ENCODE data around the gene NTN1.

The NTN1 gene

DNA sequence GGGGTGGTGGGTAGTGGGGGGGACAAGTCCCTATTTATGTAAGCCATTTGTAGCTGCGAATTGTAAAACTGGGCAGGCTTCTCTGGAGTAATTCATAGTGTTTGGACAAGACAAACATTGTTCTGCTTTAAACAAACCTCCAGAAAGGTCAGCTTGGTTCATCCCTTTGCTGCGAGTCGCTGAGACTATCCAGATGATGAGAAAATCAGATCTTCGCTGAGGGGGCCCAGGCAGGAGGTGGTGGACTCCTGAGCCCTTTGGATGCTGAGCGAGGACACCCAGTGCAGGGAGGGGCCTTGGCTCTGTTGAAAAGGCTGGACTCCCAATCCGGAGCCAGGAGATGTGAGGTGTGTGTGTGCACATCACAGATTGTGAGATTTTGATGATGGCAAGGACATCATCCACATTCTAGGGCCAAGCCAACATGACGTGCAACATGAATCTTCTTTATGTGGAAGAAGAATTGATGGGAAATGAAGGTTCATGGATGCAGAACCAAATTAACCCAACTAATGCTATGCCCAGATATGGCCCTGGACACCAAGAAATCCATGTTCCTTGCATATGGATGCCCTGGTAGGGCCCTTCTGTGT, 15.0 kb upstream of the NTN1 start:
- DNase-seq (ENCODE audit: low spot score), result no peak

- DNase-seq (ENCODE audit: low spot score), result no peak
These were observed 14.1 kb upstream of the NTN1 start for GRCh38 chr17:9007052-9007714.

DNA sequence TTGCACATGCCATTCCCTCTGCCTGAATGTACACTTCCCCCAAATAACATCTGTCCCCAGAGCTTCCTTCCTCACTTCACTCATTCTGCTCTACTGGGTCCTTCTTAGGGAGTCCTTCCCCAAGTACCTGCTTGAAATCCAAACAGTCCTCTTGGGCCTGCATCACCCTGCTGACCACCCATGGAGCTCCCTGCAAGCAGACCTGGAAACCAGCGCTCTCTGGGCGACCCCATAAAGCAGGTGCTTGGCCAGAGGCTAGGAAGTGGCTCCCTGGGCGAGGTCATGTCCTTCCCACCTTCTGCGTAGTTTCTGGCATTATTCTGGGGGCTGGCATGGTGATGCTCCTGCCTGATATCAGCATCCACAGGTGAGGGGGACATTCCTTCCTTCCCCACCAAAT, 12.2 kb upstream of the NTN1 start:
- DNase-seq (ENCODE audit: low spot score), result no peak

GRCh38 chr17:9009737-9010136, 11.6 kb upstream of the NTN1 start:
- no peak for DNase-seq (ENCODE audit: low spot score)

GRCh38 chr17:9011001-9011400, 10.3 kb upstream of the NTN1 start:
- no peak for DNase-seq (ENCODE audit: low spot score)

DNA sequence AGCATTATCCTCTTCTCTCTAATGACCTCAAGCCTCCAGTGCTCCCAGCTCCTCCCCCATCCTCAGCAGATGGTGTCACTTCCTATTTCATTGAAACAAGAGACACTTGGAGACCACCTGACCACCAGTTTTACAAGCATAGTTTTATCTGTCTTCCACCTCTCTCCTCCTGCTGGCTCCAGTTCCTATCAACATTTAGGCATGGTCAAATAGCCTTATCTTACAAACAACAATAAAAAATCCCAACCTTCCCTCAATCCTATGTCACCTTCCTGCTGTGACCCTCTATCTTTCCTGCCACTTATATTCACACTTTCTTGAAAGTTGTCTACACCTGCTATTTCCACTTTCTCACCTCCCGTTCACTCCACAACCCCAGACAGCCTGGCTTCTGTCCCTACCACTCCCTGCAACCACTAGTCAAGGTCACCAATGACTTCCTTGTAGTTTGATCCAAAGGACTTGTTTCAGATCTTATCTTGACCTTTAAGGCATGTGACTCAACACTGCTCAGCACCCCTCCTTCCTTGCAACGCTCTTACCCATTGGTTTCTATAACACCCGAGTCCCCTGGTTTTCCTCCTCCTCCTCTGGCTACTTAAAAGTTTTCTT, 4.3 kb upstream of the NTN1 start:
- DNase-seq (ENCODE audit: low spot score), result no peak

GRCh38 chr17:9018726-9019125, 2.6 kb upstream of the NTN1 start:
- no peak for DNase-seq (ENCODE audit: low spot score)

GRCh38 chr17:9020096-9020823, 1.1 kb upstream of the NTN1 start:
- no peak for DNase-seq (ENCODE audit: low spot score)

GRCh38 chr17:9020824-9021157, 519 bp upstream of the NTN1 start:
- DNase-seq (ENCODE audit: low spot score), result no peak

- DNase-seq (ENCODE audit: low spot score), result no peak
These were observed 772 bp downstream of the NTN1 start for GRCh38 chr17:9021992-9022572.

GRCh38 chr17:9022573-9023391, 1.5 kb downstream of the NTN1 start:
- DNase-seq (ENCODE audit: low spot score), result no peak

DNA sequence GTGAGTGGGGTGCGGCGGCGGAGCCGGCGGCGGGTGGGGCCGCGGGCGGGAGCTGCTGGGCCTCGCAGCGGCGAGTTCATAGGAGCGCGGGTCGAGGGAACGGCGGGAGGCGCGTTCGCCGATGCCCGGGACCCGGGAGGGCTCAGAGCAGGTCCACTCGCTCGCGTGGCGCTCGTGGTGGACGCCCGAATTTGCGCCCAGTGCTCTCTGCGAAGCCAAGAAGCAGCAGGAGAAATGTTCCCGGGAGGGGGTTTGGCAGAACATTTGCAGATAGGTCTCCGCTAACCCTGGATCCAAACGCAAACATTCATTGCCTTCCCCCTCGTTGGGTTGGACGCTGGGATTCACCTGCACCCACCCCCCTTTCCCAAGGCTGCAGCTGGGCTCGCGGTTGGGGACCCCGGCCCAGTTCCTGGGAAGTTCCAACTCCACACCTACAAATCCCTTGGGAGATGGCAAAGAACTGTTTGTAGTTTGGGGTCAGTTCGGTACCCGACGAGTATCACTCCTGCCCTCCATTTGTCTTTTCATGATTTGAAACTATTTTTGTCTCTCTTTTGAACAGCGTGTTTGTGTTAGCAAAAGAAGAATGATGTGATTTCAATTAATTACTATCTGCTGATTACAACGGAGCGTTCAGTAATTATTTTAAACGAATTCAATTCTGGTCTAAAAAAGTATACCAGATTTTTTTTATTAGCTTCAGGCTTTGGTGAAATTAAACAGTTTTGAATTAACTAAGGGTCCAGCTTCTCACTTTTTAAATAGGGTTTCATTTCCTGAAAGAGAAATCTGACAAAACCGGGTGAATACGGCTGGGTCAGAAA, 2.3 kb downstream of the NTN1 start:
- DNase-seq (ENCODE audit: low spot score), result no peak

DNA sequence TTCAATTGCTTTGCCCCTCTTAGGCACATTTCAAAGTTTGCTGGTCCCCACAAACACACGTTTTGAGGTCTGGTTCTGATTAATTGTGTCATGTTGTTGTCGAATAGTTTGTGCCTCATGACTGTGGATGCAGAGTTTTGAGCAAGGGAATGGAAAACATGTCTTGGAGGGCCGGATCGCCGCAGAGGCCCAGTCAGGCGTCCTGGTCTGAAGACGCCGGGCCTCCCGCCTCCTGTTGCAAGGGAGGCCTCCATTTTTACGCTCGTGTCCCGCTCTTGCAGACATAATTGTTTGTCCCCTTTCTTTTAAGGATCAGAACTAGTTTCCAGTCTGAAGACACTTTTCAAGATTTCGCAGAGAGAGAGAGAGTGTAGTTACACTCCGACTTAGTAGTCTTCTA, 3.2 kb downstream of the NTN1 start:
- no peak for DNase-seq (ENCODE audit: low spot score)

DNA sequence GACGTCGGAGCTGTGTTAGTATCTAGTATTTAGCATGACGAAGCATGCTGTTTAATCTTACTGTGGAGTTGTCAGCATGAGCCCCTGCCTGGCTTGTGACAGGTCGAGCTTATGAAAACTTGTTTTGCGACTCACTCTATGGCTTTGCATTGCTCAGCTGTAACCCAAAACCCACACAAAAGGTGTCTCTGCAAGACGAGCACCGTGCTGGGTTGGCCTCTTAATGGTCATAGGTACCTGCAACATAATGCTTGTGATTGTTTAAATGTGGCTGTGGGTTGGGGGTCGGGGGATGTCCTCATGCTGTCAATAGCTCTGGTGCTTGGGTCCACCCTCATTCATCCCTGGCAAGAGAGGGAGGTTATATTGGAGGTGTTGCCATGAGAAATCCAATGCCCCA, 5.4 kb downstream of the NTN1 start:
- DNase-seq (ENCODE audit: low spot score), result no peak

- no peak for DNase-seq (ENCODE audit: low spot score)
These were observed 7.1 kb downstream of the NTN1 start for GRCh38 chr17:9028202-9028987.

DNA sequence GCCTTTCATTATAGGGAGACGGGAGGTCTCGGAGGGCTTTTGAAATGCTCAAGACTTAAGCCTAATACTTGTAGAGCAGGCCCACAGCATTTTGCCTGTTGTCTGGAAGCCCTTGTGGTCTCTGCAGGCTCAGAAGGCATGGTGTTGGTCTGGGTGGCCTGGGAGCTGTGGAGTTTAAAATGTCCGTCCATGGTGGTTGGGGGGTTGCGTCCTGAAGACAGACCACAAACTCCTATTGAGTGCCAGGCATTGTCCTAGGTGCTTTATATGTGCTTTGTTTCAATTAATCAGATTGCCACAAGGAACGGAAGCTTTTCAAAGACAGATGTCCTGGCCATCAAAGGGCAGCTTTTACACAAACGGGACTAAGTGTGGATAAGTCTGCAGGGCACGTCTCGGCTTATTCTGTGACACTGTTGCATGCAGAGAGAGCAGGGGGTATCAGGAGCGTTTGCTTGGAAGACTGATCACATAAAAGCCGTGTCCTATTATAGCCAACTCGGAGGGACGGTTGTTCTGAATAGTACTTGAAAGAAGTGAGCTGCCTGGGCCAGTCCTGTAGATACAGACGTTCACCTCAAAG, 7.8 kb downstream of the NTN1 start:
- no peak for DNase-seq (ENCODE audit: low spot score)

- no peak for DNase-seq (ENCODE audit: low spot score)
These were observed 10.8 kb downstream of the NTN1 start for GRCh38 chr17:9032151-9032550.

GRCh38 chr17:9032583-9032982, 11.3 kb downstream of the NTN1 start:
- DNase-seq (ENCODE audit: low spot score), result no peak

DNA sequence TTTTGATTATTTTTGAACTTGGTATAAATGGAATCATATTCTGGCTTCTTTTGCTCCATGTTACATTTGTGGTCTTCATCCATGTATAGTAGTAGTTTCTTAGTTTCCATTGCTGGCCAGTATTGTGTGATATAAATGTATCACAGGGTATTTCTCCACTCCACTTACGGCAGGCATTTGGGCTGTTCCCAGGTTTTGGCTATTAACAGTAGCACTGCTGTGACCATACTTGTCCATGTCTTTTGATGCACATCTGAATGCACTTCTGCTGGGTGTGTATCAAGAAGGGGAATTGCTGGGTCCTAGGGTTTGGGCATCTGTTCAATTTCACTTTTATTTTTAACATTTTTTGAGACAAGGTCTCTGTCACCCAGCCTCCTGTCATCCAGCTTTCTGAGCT, 13.9 kb downstream of the NTN1 start:
- DNase-seq (ENCODE audit: low spot score), result no peak

DNA sequence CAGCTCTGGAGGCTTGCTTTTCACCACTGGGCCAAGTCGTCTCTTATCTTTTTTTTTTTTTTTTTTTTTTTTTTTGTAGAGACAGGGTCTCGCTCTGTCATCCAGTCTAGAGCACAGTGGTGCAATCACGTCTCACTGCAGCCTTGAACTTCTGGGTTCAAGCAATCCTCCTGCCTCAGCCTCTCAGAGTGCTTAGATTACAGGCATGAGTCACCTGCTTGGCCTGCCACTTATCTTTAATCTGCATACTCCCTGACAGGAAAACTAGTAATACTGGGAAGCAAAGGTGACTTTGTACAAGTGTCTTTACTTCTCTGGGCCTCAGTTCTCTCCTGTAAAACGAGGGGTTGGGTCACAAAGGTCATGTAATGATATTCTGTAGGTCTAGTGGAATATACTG, 15.0 kb downstream of the NTN1 start:
- DNase-seq (ENCODE audit: low spot score), result no peak

Measured in putamen (tissue), 1 donor.